ENCODE measurements around the gene CD34.
"Not testable (repeated sequence)": the region's sequence is repeated elsewhere in the genome, so short reads cannot be mapped to it uniquely, and the experiment has no call there.

The CD34 gene

GRCh38 chr1:207926984-207927383 lies 16.1 kb upstream of the CD34 start:
- no peak for DNase-seq (ENCODE audit: low read depth)

GRCh38 chr1:207925969-207926368 lies 15.0 kb upstream of the CD34 start:
- not testable (repeated sequence) for DNase-seq (ENCODE audit: low read depth)

- no peak for DNase-seq (ENCODE audit: low read depth)
Observed at GRCh38 chr1:207925210-207925609, 14.3 kb upstream of the CD34 start.

GRCh38 chr1:207923561-207923960 lies 12.6 kb upstream of the CD34 start:
- no peak for DNase-seq (ENCODE audit: low read depth)

- DNase-seq (ENCODE audit: low read depth): no peak
Observed at GRCh38 chr1:207923121-207923520, 12.2 kb upstream of the CD34 start.

- no peak for DNase-seq (ENCODE audit: low read depth)
Observed at GRCh38 chr1:207922554-207922953, 11.6 kb upstream of the CD34 start.

- DNase-seq (ENCODE audit: low read depth): no peak
Observed at GRCh38 chr1:207921321-207921720, 10.4 kb upstream of the CD34 start.

- DNase-seq (ENCODE audit: low read depth): no peak
Observed at GRCh38 chr1:207920444-207921021, 9.6 kb upstream of the CD34 start.

- no peak for DNase-seq (ENCODE audit: low read depth)
Observed at GRCh38 chr1:207919523-207920170, 8.7 kb upstream of the CD34 start.

- DNase-seq (ENCODE audit: low read depth): no peak
Observed at GRCh38 chr1:207918581-207918980, 7.7 kb upstream of the CD34 start.

- no peak for DNase-seq (ENCODE audit: low read depth)
Observed at GRCh38 chr1:207918011-207918410, 7.1 kb upstream of the CD34 start.

GRCh38 chr1:207917080-207917479 lies 6.2 kb upstream of the CD34 start:
- DNase-seq (ENCODE audit: low read depth): no peak

- no peak for DNase-seq (ENCODE audit: low read depth)
Observed at GRCh38 chr1:207913951-207914350, 3.0 kb upstream of the CD34 start.

- DNase-seq (ENCODE audit: low read depth): no peak
Observed at GRCh38 chr1:207911856-207912760, 1.2 kb upstream of the CD34 start.

- DNase-seq (ENCODE audit: low read depth): no peak
Observed at GRCh38 chr1:207909687-207910086, 1.2 kb downstream of the CD34 start.

- DNase-seq (ENCODE audit: low read depth): no peak
Observed at GRCh38 chr1:207908107-207908734, 2.7 kb downstream of the CD34 start.

GRCh38 chr1:207904391-207904790 lies 6.5 kb downstream of the CD34 start:
- no peak for DNase-seq (ENCODE audit: low read depth)

- no peak for DNase-seq (ENCODE audit: low read depth)
Observed at GRCh38 chr1:207903767-207904166, 7.2 kb downstream of the CD34 start.

GRCh38 chr1:207903053-207903452 lies 7.9 kb downstream of the CD34 start:
- no peak for DNase-seq (ENCODE audit: low read depth)

- no peak for DNase-seq (ENCODE audit: low read depth)
Observed at GRCh38 chr1:207902566-207902965, 8.4 kb downstream of the CD34 start.

- DNase-seq (ENCODE audit: low read depth): no peak
Observed at GRCh38 chr1:207901041-207901653, 9.8 kb downstream of the CD34 start.

GRCh38 chr1:207898836-207899235 lies 12.1 kb downstream of the CD34 start:
- DNase-seq (ENCODE audit: low read depth): no peak

All from stimulated activated CD8-positive, alpha-beta memory T cell treated with anti-CD3 and anti-CD28 coated beads, Interleukin-7, amount 100 ng/mL, for 24 hours (primary cell).